Gastroesophageal sphincter (tissue), 2 donors: ENCODE measurements around the gene PRSS3.
"Not testable (repeated sequence)": the region's sequence is repeated elsewhere in the genome, so short reads cannot be mapped to it uniquely, and the experiment has no call there.

Experiments
- EP300 ChIP-seq: sonication (generic); formaldehyde crosslinking; IDR thresholded peaks from one replicate; pipeline ENCODE4 v1.6.1; 2017; ENCODE audit warnings: antibody characterized with exemption, mild to moderate bottlenecking
- POLR2A ChIP-seq, 2 donors: fragments of 450-650 bp; IDR thresholded peaks; one replicate each; pipeline ENCODE4 v1.6.1; 2017; ENCODE audit warnings: antibody characterized with exemption in 2 of 2, mild to moderate bottlenecking in 2 of 2, moderate library complexity in 1 of 2
- POLR2AphosphoS5 ChIP-seq: sonication (generic); formaldehyde crosslinking; IDR thresholded peaks from one replicate; pipeline ENCODE4 v1.6.1; 2017; ENCODE audit warnings: antibody characterized with exemption

GRCh38 chr9:33749305-33749654 is 46.1 kb upstream of the PRSS3 start:
- TF ChIP-seq POLR2A (IDR thresholded peaks at IDR 0.05); EP300; POLR2AphosphoS5: not testable (repeated sequence)
